ENCODE results near the gene EXOC1.
"Not testable (repeated sequence)": the region's sequence is repeated elsewhere in the genome, so short reads cannot be mapped to it uniquely, and the experiment has no call there.

EXOC1 gene

GRCh38 chr4:55906989-55907388 is 53.5 kb downstream of the EXOC1 start:
- no peaks in the 10 kb centered on the region for H3K27me3 Mint-ChIP-seq
- peaks cover 37% of the 10 kb centered on the region for H3K36me3 Mint-ChIP-seq (ENCODE audit: low read depth)
- peak overlapping the region; percentile 81 for H3K27ac Mint-ChIP-seq
- H3K4me1 Mint-ChIP-seq (ENCODE audit: low read depth) = peaks cover 37% of the 10 kb centered on the region
- DNase-seq = no peak
- H3K9me3 Mint-ChIP-seq = no peaks in the 10 kb centered on the region
- no peak overlapping the region for H3K4me3 Mint-ChIP-seq

GRCh38 chr4:55907469-55907868 is 54.0 kb downstream of the EXOC1 start:
- Mint-ChIP-seq H3K4me1 (ENCODE audit: low read depth) (peaks cover 37% of the 10 kb centered on the region), H3K36me3 (ENCODE audit: low read depth) (peaks cover 32% of the 10 kb centered on the region), H3K4me3 (no peak overlapping the region), H3K9me3 (no peaks in the 10 kb centered on the region), H3K27ac (peak overlapping the region; percentile 81), H3K27me3 (no peaks in the 10 kb centered on the region)
- no peak for DNase-seq

DNA sequence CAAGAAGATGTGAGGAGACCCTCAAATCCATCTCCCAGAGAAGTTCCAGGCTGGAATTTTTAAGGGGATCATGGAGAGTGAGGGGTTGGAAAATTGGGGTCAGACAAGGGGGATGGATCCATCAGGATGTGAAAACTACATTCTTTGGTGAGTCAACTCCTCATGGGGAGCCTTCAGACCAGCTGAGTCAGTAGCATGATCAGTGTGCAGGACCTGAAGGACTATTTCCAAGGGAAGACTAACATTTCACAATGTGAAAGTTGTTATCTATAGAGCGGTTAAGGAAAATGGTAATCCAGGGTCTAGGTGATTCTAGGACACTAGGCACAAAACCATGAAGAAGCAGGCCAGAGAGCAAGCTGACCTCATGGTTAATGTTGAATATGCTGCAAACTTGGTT is 56.7 kb downstream of the EXOC1 start:
- no peaks in the 10 kb centered on the region for H3K9me3 Mint-ChIP-seq
- no peaks in the 10 kb centered on the region for H3K27me3 Mint-ChIP-seq
- DNase-seq = no peak

GRCh38 chr4:55912249-55912648 is 58.8 kb downstream of the EXOC1 start:
- Mint-ChIP-seq H3K36me3 (ENCODE audit: low read depth) (peaks cover 2% of the 10 kb centered on the region), H3K9me3 (no peaks in the 10 kb centered on the region), H3K27me3 (no peaks in the 10 kb centered on the region), H3K4me3 (no peak overlapping the region), H3K27ac (no peak overlapping the region), H3K4me1 (ENCODE audit: low read depth) (peaks cover 7% of the 10 kb centered on the region)
- no peak for DNase-seq

More for the DNA sequence above, 56.7 kb downstream of the EXOC1 start:
- Mint-ChIP-seq H3K36me3 (ENCODE audit: low read depth) (peaks cover 10% of the 10 kb centered on the region), H3K27ac (no peak overlapping the region), H3K4me1 (ENCODE audit: low read depth) (peaks cover 24% of the 10 kb centered on the region), H3K4me3 (no peak overlapping the region)

GRCh38 chr4:55920571-55920970 is 67.1 kb downstream of the EXOC1 start:
- no peaks in the 10 kb centered on the region for H3K9me3 Mint-ChIP-seq
- DNase-seq = no peak
- H3K27me3 Mint-ChIP-seq = no peaks in the 10 kb centered on the region

DNA sequence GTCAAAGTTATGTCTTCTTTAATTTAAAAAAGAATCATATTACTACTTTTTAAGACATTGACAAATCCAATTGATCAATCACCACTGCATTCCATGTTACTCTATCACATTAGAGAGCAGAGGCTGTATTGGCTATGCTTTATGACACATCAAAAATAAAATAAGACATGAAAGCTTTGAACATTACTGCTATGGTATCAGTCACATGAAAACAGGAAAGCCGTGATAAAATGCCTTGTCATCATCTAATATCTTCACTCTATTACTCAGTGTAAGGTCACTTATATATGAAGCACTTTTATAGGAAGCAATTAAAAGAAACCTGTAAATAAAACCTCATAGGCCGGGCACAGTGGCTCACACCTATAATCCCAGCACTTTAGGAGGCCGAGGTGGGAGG is 67.6 kb downstream of the EXOC1 start:
- DNase-seq = no peak
- no peaks in the 10 kb centered on the region for H3K27me3 Mint-ChIP-seq
- no peaks in the 10 kb centered on the region for H3K36me3 Mint-ChIP-seq (ENCODE audit: low read depth)
- no peaks in the 10 kb centered on the region for H3K9me3 Mint-ChIP-seq
- no peaks in the 10 kb centered on the region for H3K4me1 Mint-ChIP-seq (ENCODE audit: low read depth)
- H3K4me3 Mint-ChIP-seq = no peak overlapping the region
- no peak overlapping the region for H3K27ac Mint-ChIP-seq

More at GRCh38 chr4:55920571-55920970, 67.1 kb downstream of the EXOC1 start:
- Mint-ChIP-seq H3K27ac (no peak overlapping the region), H3K4me3 (no peak overlapping the region), H3K4me1 (ENCODE audit: low read depth) (no peaks in the 10 kb centered on the region), H3K36me3 (ENCODE audit: low read depth) (no peaks in the 10 kb centered on the region)

GRCh38 chr4:55925241-55925640 is 71.8 kb downstream of the EXOC1 start:
- Mint-ChIP-seq H3K27me3 (no peaks in the 10 kb centered on the region), H3K36me3 (ENCODE audit: low read depth) (no peaks in the 10 kb centered on the region), H3K4me3 (no peak overlapping the region)

GRCh38 chr4:55926610-55927009 is 73.2 kb downstream of the EXOC1 start:
- H3K27me3 Mint-ChIP-seq = no peaks in the 10 kb centered on the region
- DNase-seq = no peak
- H3K4me1 Mint-ChIP-seq (ENCODE audit: low read depth) = peaks cover 2% of the 10 kb centered on the region
- H3K27ac Mint-ChIP-seq = no peak overlapping the region
- no peaks in the 10 kb centered on the region for H3K36me3 Mint-ChIP-seq (ENCODE audit: low read depth)
- no peak overlapping the region for H3K4me3 Mint-ChIP-seq
- peaks cover 5% of the 10 kb centered on the region for H3K9me3 Mint-ChIP-seq

More at GRCh38 chr4:55925241-55925640, 71.8 kb downstream of the EXOC1 start:
- H3K4me1 Mint-ChIP-seq (ENCODE audit: low read depth) = no peaks in the 10 kb centered on the region
- H3K9me3 Mint-ChIP-seq = peaks cover 5% of the 10 kb centered on the region
- DNase-seq = no peak
- no peak overlapping the region for H3K27ac Mint-ChIP-seq

DNA sequence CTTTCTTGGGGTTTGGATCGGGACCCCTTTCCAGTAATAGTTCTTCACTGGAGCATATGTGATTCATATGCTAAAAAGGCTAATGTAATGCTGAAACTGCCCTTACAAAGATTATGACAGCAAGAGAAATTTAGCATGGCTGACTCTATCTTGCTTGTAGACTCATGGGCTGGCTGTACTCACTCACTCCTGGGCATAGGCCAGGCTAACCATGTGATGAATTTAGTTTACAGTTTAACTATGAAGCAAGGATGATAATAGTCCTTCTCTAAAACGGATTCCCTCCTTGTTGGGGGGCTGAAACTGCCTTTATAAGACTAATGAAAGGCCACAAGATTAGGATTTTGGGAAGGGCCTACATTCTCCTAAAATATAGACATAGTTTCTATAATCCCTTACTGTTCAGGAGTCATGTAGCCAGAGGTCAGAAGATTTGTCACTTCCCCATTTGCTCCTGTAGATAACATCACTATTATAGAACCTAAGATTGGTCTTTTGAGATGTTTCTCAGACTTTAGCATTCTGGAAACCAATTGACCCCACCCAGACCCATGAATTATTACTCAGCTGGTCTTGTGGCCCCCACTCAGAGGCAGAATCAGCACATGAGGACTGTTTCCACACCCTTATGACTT is 74.5 kb downstream of the EXOC1 start:
- H3K27me3 Mint-ChIP-seq = no peaks in the 10 kb centered on the region
- no peak for DNase-seq
- H3K9me3 Mint-ChIP-seq = peaks cover 5% of the 10 kb centered on the region
- no peak overlapping the region for H3K4me3 Mint-ChIP-seq
- H3K36me3 Mint-ChIP-seq (ENCODE audit: low read depth) = no peaks in the 10 kb centered on the region
- no peak overlapping the region for H3K27ac Mint-ChIP-seq
- H3K4me1 Mint-ChIP-seq (ENCODE audit: low read depth) = peaks cover 2% of the 10 kb centered on the region

GRCh38 chr4:55928846-55929245 is 75.4 kb downstream of the EXOC1 start:
- peaks cover 5% of the 10 kb centered on the region for H3K9me3 Mint-ChIP-seq
- H3K4me3 Mint-ChIP-seq = no peak overlapping the region
- H3K4me1 Mint-ChIP-seq (ENCODE audit: low read depth) = peaks cover 2% of the 10 kb centered on the region
- no peak for DNase-seq
- H3K27me3 Mint-ChIP-seq = no peaks in the 10 kb centered on the region
- H3K36me3 Mint-ChIP-seq (ENCODE audit: low read depth) = no peaks in the 10 kb centered on the region
- no peak overlapping the region for H3K27ac Mint-ChIP-seq

- Mint-ChIP-seq H3K4me3 (no peak overlapping the region), H3K36me3 (ENCODE audit: low read depth) (no peaks in the 10 kb centered on the region), H3K4me1 (ENCODE audit: low read depth) (peaks cover 2% of the 10 kb centered on the region), H3K27me3 (no peaks in the 10 kb centered on the region), H3K9me3 (peaks cover 15% of the 10 kb centered on the region), H3K27ac (no peak overlapping the region)
- DNase-seq = no peak
Measured at GRCh38 chr4:55931043-55931442, 77.6 kb downstream of the EXOC1 start.

- peaks cover 2% of the 10 kb centered on the region for H3K4me1 Mint-ChIP-seq (ENCODE audit: low read depth)
- H3K9me3 Mint-ChIP-seq = peaks cover 16% of the 10 kb centered on the region
- no peak for DNase-seq
- peaks cover 5% of the 10 kb centered on the region for H3K36me3 Mint-ChIP-seq (ENCODE audit: low read depth)
- H3K4me3 Mint-ChIP-seq = no peak overlapping the region
- H3K27me3 Mint-ChIP-seq = no peaks in the 10 kb centered on the region
- H3K27ac Mint-ChIP-seq = no peak overlapping the region
Measured at GRCh38 chr4:55931833-55932232, 78.4 kb downstream of the EXOC1 start.

GRCh38 chr4:55932511-55932910 is 79.1 kb downstream of the EXOC1 start:
- no peak overlapping the region for H3K4me3 Mint-ChIP-seq
- peaks cover 7% of the 10 kb centered on the region for H3K36me3 Mint-ChIP-seq (ENCODE audit: low read depth)
- peaks cover 2% of the 10 kb centered on the region for H3K4me1 Mint-ChIP-seq (ENCODE audit: low read depth)
- H3K9me3 Mint-ChIP-seq = peaks cover 19% of the 10 kb centered on the region
- H3K27me3 Mint-ChIP-seq = no peaks in the 10 kb centered on the region
- DNase-seq = no peak
- no peak overlapping the region for H3K27ac Mint-ChIP-seq

- Mint-ChIP-seq H3K36me3 (ENCODE audit: low read depth) (peaks cover 18% of the 10 kb centered on the region), H3K9me3 (peaks cover 23% of the 10 kb centered on the region), H3K27ac (no peak overlapping the region), H3K27me3 (no peaks in the 10 kb centered on the region), H3K4me1 (ENCODE audit: low read depth) (peaks cover 2% of the 10 kb centered on the region), H3K4me3 (no peak overlapping the region)
- no peak for DNase-seq
Measured at GRCh38 chr4:55933611-55934010, 80.2 kb downstream of the EXOC1 start.

GRCh38 chr4:55935907-55936306 is 82.5 kb downstream of the EXOC1 start:
- H3K4me1 Mint-ChIP-seq (ENCODE audit: low read depth); H3K27me3 Mint-ChIP-seq; H3K4me3 Mint-ChIP-seq; H3K27ac Mint-ChIP-seq; DNase-seq: not testable (repeated sequence)
- peaks cover 27% of the 10 kb centered on the region for H3K36me3 Mint-ChIP-seq (ENCODE audit: low read depth)
- H3K9me3 Mint-ChIP-seq = peaks cover 33% of the 10 kb centered on the region

GRCh38 chr4:55938481-55938880 is 85.0 kb downstream of the EXOC1 start:
- Mint-ChIP-seq H3K4me3 (no peak overlapping the region), H3K36me3 (ENCODE audit: low read depth) (peaks cover 27% of the 10 kb centered on the region), H3K4me1 (ENCODE audit: low read depth) (no peaks in the 10 kb centered on the region), H3K27ac (no peak overlapping the region), H3K27me3 (no peaks in the 10 kb centered on the region), H3K9me3 (peaks cover 33% of the 10 kb centered on the region)
- DNase-seq = no peak

Measured in activated T-cell treated with anti-CD3 and anti-CD28 coated beads, Interleukin-2, amount 50 U/mL, for 24 hours (primary cell).